Natural killer cell (primary cell): ENCODE measurements around the gene ZEB2. TPM values are rescaled to one million over a fixed set of nuclear protein-coding genes. Genes with fewer than 3 reads are reported as not detected.

ENCODE experiments used
- ATAC-seq, 3 donors: fragments of 150-1000 bp in 2 of 3; fragments of 200-7000 bp in 1 of 3; cut with Tn5 transposase; 1 replicate in 1 of 3; 2 replicates in 2 of 3; pipeline ENCODE4 v1.10.0; 2021; ENCODE audit warnings: mild to moderate bottlenecking in 2 of 3, moderate library complexity in 2 of 3
- DNase-seq, 2 donors: peaks; one replicate each; pipeline versions ENCODE4 v3.0.0 to v3.0.0-alpha.2; 2013 to 2021; ENCODE audit warnings: mixed read lengths in 1 of 2
- H3K27ac ChIP-seq: one replicate; pipeline ENCODE4 v1.5.1; 2013; ENCODE audit warnings: mild to moderate bottlenecking, low read length
- H3K27me3 ChIP-seq: one replicate; pipeline ENCODE4 v1.6.1; 2013; ENCODE audit warnings: low read length; ENCODE audit not compliant: control insufficient read depth, insufficient read depth
- H3K36me3 ChIP-seq: one replicate; pipeline ENCODE4 v1.6.1; 2013; ENCODE audit warnings: low read length; ENCODE audit not compliant: control insufficient read depth, insufficient read depth
- H3K4me1 ChIP-seq: one replicate; pipeline ENCODE4 v1.6.1; 2013; ENCODE audit warnings: low read length; ENCODE audit not compliant: control insufficient read depth, insufficient read depth
- H3K4me3 ChIP-seq: one replicate; pipeline ENCODE4 v1.5.1; 2013; ENCODE audit warnings: low read length
- H3K9me3 ChIP-seq: one replicate; pipeline ENCODE4 v1.6.1; 2013; ENCODE audit warnings: low read length; ENCODE audit not compliant: control insufficient read depth, insufficient read depth
- H3K27ac Mint-ChIP-seq, 2 donors: one replicate each; pipeline ENCODE4 v1.8.0; 2022; ENCODE audit warnings: mild to moderate bottlenecking in 2 of 2, mixed read lengths in 2 of 2, moderate library complexity in 1 of 2
- H3K27me3 Mint-ChIP-seq, 2 donors: one replicate each; pipeline ENCODE4 v1.8.0; 2022; ENCODE audit warnings: low read depth in 2 of 2, mixed read lengths in 2 of 2
- H3K36me3 Mint-ChIP-seq: one replicate; pipeline ENCODE4 v1.8.0; 2022; ENCODE audit warnings: mixed read lengths
- H3K4me1 Mint-ChIP-seq, 2 donors: one replicate each; pipeline ENCODE4 v1.8.0; 2022; ENCODE audit warnings: mixed read lengths in 2 of 2
- H3K4me3 Mint-ChIP-seq: one replicate; pipeline ENCODE4 v1.8.0; 2022; ENCODE audit warnings: mild to moderate bottlenecking, moderate library complexity, mixed read lengths
- H3K9me3 Mint-ChIP-seq, 2 donors: one replicate each; pipeline ENCODE4 v1.8.0; 2022; ENCODE audit warnings: mixed read lengths in 2 of 2
- CTCF ChIP-seq: fragments of 200-600 bp; IDR thresholded peaks from one replicate; pipeline ENCODE4 v1.8.0; 2022; ENCODE audit warnings: antibody characterized with exemption
- WGBS: methylation state at CpG from one replicate; pipeline ENCODE4 v1.1.7; 2013; ENCODE audit warnings: missing lambda C conversion rate; ENCODE audit not compliant: insufficient coverage; 5-methylcytosine and 5-hydroxymethylcytosine counted together
- intact Hi-C: fragments of 100-400 bp; cut with micrococcal nuclease; formaldehyde crosslinking; loops from one replicate; pipeline ENCODE4 v1.14.2; 2022
- total RNA-seq, 4 donors: library from RNA; stranded (reverse); fragments of 120-200 nt in 1 of 4; gene quantifications; one replicate each; pipeline versions ENCODE4 v1.2.3 to v1.2.4, GENCODE V29; 2013 to 2022

Gene ZEB2
- total RNA-seq, 3 donors from 2014 or later (not counting 1 experiment from before 2014, with no cell fraction given): 718 to 1,143 (median 944) TPM

- Mint-ChIP-seq H3K4me3 (no peak overlapping the region), H3K4me1 (no peaks in the 10 kb centered on the region), H3K36me3 (no peaks in the 10 kb centered on the region), H3K27ac (no peak overlapping the region), H3K27me3 (no peaks in the 10 kb centered on the region), H3K9me3 (no peaks in the 10 kb centered on the region)
- no peaks in the 10 kb centered on the region for H3K27me3 ChIP-seq
- no peak for TF ChIP-seq CTCF
- WGBS: no CpG with 5 or more reads among the region's 1 CpG
- ATAC-seq: no peak
- H3K36me3 ChIP-seq: no peaks in the 10 kb centered on the region
- intact Hi-C loops: no loop called here
- DNase-seq: no peak
- H3K9me3 ChIP-seq: no peaks in the 10 kb centered on the region
- no peak overlapping the region for H3K4me3 ChIP-seq
- no peak overlapping the region for H3K27ac ChIP-seq
- no peaks in the 10 kb centered on the region for H3K4me1 ChIP-seq
Observed at GRCh38 chr2:144343145-144343544, 176.8 kb downstream of the ZEB2 start.

GRCh38 chr2:144341538-144341937, 178.4 kb downstream of the ZEB2 start:
- no peak for TF ChIP-seq CTCF
- no peak for ATAC-seq
- Histone ChIP-seq H3K9me3 (no peaks in the 10 kb centered on the region), H3K4me3 (no peak overlapping the region), H3K36me3 (no peaks in the 10 kb centered on the region), H3K27ac (no peak overlapping the region), H3K27me3 (no peaks in the 10 kb centered on the region), H3K4me1 (no peaks in the 10 kb centered on the region)
- no peaks in the 10 kb centered on the region for H3K27me3 Mint-ChIP-seq
- no peak overlapping the region for H3K27ac Mint-ChIP-seq
- no peak overlapping the region for H3K4me3 Mint-ChIP-seq
- H3K4me1 Mint-ChIP-seq: no peaks in the 10 kb centered on the region
- 93% methylated on average over 1 of the region's 1 CpG for whole genome bisulfite sequencing
- intact Hi-C loops: no loop called here
- no peaks in the 10 kb centered on the region for H3K36me3 Mint-ChIP-seq
- DNase-seq: no peak
- no peaks in the 10 kb centered on the region for H3K9me3 Mint-ChIP-seq

- Histone ChIP-seq H3K4me3 (no peak overlapping the region), H3K9me3 (no peaks in the 10 kb centered on the region), H3K4me1 (no peaks in the 10 kb centered on the region), H3K27ac (no peak overlapping the region), H3K27me3 (no peaks in the 10 kb centered on the region), H3K36me3 (no peaks in the 10 kb centered on the region)
- no peaks in the 10 kb centered on the region for H3K9me3 Mint-ChIP-seq
- no peak for TF ChIP-seq CTCF
- intact Hi-C loops: no loop called here
- 73% methylated on average over 1 of the region's 2 CpGs for WGBS
- H3K27me3 Mint-ChIP-seq: no peaks in the 10 kb centered on the region
- DNase-seq (no peak), ATAC-seq (no peak)
- H3K4me3 Mint-ChIP-seq: no peak overlapping the region
- H3K27ac Mint-ChIP-seq: no peak overlapping the region
- H3K36me3 Mint-ChIP-seq: no peaks in the 10 kb centered on the region
- no peaks in the 10 kb centered on the region for H3K4me1 Mint-ChIP-seq
Observed at GRCh38 chr2:144339048-144339447, 180.9 kb downstream of the ZEB2 start.

- Mint-ChIP-seq H3K4me1 (peaks cover 26 to 29% of the 10 kb centered on the region in 2 donors), H3K36me3 (no peaks in the 10 kb centered on the region), H3K4me3 (no peak overlapping the region), H3K9me3 (no peaks in the 10 kb centered on the region), H3K27ac (no peak overlapping the region), H3K27me3 (no peaks in the 10 kb centered on the region)
- H3K36me3 ChIP-seq: no peaks in the 10 kb centered on the region
- DNase-seq (no peak), ATAC-seq (no peak)
- 91% methylated on average over 3 of the region's 4 CpGs for WGBS
- no peak overlapping the region for H3K27ac ChIP-seq
- no peak overlapping the region for H3K4me3 ChIP-seq
- peaks cover 7% of the 10 kb centered on the region for H3K4me1 ChIP-seq
- no peaks in the 10 kb centered on the region for H3K27me3 ChIP-seq
- no peaks in the 10 kb centered on the region for H3K9me3 ChIP-seq
- TF ChIP-seq CTCF: no peak
- intact Hi-C loops: loop anchor here (5.0 kb wide), 2 partner anchors 123 to 188 kb away; partner anchors contain the start of gene ZEB2
Observed at GRCh38 chr2:144334551-144334950, 185.4 kb downstream of the ZEB2 start.
